ENCODE measurements around the gene OGFOD3. TPM values are rescaled to one million over a fixed set of nuclear protein-coding genes. Genes with fewer than 3 reads are reported as not detected.

The OGFOD3 gene
- total and polyA plus RNA-seq, 9 of the 15 experiments (the other 6 are each of a cell fraction or from before 2014, with no cell fraction given): 0.69 to 44.7 (median 18.9) TPM

DNA sequence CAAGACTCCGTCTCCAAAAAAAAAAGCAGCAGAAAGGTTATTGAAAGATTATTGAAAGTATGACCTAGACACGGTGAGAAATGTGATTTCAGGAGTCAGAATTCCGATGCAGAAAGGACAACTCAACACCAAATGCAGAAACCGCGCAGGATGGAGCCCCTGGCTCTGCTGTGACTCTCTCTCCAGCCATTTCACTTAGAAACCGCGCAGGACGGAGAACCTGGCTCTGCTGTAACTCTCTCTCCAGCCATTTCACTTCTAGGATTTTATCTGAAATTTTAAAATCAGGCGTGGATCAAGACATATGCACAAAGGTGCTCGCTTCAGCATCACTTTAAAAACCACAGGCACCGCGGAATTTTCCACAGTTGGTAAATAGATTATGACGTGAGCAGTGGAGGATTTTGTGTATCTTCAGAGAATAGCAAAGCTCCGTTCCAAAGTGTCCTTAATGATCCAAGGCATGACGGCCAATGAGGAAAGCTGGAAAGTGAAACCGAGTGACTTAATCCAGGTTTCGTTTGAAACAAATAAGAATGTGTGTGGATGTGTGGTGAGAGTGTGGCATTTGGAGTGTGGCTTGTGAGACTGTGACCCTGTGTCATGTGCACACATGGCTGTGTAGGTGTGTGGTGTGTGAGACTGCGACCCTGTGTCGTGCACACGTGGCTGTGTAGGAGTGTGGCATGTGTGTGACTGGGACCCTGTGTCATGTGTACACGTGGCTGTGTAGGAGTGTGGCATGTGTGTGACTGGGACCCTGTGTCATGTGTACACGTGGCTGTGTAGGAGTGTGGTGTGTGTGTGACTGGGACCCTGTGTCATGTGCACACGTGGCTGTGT lies 37.3 kb downstream of the OGFOD3 start (continued):
- no peak for TF ChIP-seq ELK1 (CRISPR knock-in tag; IDR thresholded peaks at IDR 0.05)
- no peak for TF ChIP-seq ZNF444 (CRISPR knock-in tag; IDR thresholded peaks at IDR 0.05)
- no peak for TF ChIP-seq VEZF1 (CRISPR knock-in tag; IDR thresholded peaks at IDR 0.05)
- no peak for TF ChIP-seq XRCC3 (IDR thresholded peaks at IDR 0.05)
- TF ChIP-seq ZNF589 (CRISPR knock-in tag; IDR thresholded peaks at IDR 0.05; ENCODE audit: low read depth): no peak
- no peak for TF ChIP-seq CTBP1 (IDR thresholded peaks at IDR 0.05; ENCODE audit: borderline replicate concordance)
- TF ChIP-seq, protein P1, sequence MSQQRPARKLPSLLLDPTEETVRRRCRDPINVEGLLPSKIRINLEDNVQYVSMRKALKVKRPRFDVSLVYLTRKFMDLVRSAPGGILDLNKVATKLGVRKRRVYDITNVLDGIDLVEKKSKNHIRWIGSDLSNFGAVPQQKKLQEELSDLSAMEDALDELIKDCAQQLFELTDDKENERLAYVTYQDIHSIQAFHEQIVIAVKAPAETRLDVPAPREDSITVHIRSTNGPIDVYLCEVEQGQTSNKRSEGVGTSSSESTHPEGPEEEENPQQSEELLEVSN (IDR thresholded peaks at IDR 0.05; ENCODE audit: borderline replicate concordance in 1 of 2, extremely low read depth in 1 of 2, insufficient read depth in 1 of 2, insufficient read length in 1 of 2, low read depth in 1 of 2, low read length in 1 of 2, poor library complexity in 1 of 2, severe bottlenecking in 1 of 2): peak in 1 of 2 experiments; percentile 16
- no peak for TF ChIP-seq SUPT5H (IDR thresholded peaks at IDR 0.05)
- TF ChIP-seq DMBX1 (CRISPR knock-in tag; IDR thresholded peaks at IDR 0.05; ENCODE audit: borderline replicate concordance): no peak
- TF ChIP-seq AFF1 (IDR thresholded peaks at IDR 0.05; ENCODE audit: low read depth in 1 of 2, partially characterized antibody in 2 of 2): no peak
- no peak for TF ChIP-seq ZNF253 (CRISPR knock-in tag; conservative IDR thresholded peaks at IDR 0.05)
- TF ChIP-seq, protein P2, sequence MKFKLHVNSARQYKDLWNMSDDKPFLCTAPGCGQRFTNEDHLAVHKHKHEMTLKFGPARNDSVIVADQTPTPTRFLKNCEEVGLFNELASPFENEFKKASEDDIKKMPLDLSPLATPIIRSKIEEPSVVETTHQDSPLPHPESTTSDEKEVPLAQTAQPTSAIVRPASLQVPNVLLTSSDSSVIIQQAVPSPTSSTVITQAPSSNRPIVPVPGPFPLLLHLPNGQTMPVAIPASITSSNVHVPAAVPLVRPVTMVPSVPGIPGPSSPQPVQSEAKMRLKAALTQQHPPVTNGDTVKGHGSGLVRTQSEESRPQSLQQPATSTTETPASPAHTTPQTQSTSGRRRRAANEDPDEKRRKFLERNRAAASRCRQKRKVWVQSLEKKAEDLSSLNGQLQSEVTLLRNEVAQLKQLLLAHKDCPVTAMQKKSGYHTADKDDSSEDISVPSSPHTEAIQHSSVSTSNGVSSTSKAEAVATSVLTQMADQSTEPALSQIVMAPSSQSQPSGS (CRISPR knock-in tag; IDR thresholded peaks at IDR 0.05): no peak
- no peak for TF ChIP-seq CHD4 (IDR thresholded peaks at IDR 0.05; ENCODE audit: insufficient read depth, insufficient replicate concordance, low read depth, low read length, poor library complexity, severe bottlenecking)
- TF ChIP-seq SRSF7 (optimal IDR thresholded peaks at IDR 0.05; ENCODE audit: low read depth, low read length): no peak
- TF ChIP-seq ZBTB2 (IDR thresholded peaks at IDR 0.05): no peak
